ENCODE measurements around the gene FIGNL1. TPM values are rescaled to one million over a fixed set of nuclear protein-coding genes. Genes with fewer than 3 reads are reported as not detected.

FIGNL1 gene
- total and polyA plus RNA-seq, 2 donors (not counting 3 experiments of a cell fraction or from before 2014, with no cell fraction given), result 20.8 to 49.3 TPM

GRCh38 chr7:50454968-50455367 lies 4.8 kb upstream of the FIGNL1 start:
- ChIA-PET CTCF (no interaction called here), POLR2A (no interaction called here)
- TF ChIP-seq POLR2A (IDR thresholded peaks at IDR 0.05; ENCODE audit: low read depth, low read length) (no peak), CTCF (IDR thresholded peaks at IDR 0.05; ENCODE audit: extremely low read depth in 1 of 2, insufficient read depth in 1 of 2, low read depth in 1 of 2, low read length in 2 of 2) (no peak), JUN (IDR thresholded peaks at IDR 0.05; ENCODE audit: borderline replicate concordance, insufficient read depth, insufficient read length, low read depth) (no peak), POLR2AphosphoS5 (IDR thresholded peaks at IDR 0.05; ENCODE audit: insufficient read depth, low read depth, low read length) (no peak), MYC (IDR thresholded peaks at IDR 0.05; ENCODE audit: low read depth, low read length) (no peak), EZH2 (IDR thresholded peaks at IDR 0.05; ENCODE audit: borderline replicate concordance, low read depth, low read length, severe bottlenecking) (no peak), FOS (IDR thresholded peaks at IDR 0.05; ENCODE audit: borderline replicate concordance, insufficient read depth, low read length) (no peak), GATA2 (IDR thresholded peaks at IDR 0.05; ENCODE audit: insufficient read depth, insufficient read length, low read depth, low read length) (no peak)
- TF ChIP-seq, protein P1, sequence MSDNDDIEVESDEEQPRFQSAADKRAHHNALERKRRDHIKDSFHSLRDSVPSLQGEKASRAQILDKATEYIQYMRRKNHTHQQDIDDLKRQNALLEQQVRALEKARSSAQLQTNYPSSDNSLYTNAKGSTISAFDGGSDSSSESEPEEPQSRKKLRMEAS (IDR thresholded peaks at IDR 0.05; ENCODE audit: insufficient read depth, insufficient read length), result no peak
- FAIRE-seq, result no peak
- no peak for DNase-seq (ENCODE audit: low read depth, low spot score)
- Histone ChIP-seq H4K20me1 (replicated peaks; ENCODE audit: control insufficient read depth, extremely low read depth, insufficient read depth, low read length) (no peaks in the 10 kb centered on the region), H3K9me3 (replicated peaks; ENCODE audit: control insufficient read depth, insufficient read depth, low read length) (no peaks in the 10 kb centered on the region), H3K27ac (ENCODE audit: insufficient read depth, low read depth, low read length) (no peak overlapping the region), H3K27me3 (ENCODE audit: control insufficient read depth in 2 of 2, insufficient read depth in 2 of 2, low read length in 2 of 2) (peaks cover 10 to 23% of the 10 kb centered on the region in 2 experiments), H3K36me3 (ENCODE audit: control insufficient read depth in 2 of 2, extremely low read depth in 1 of 2, insufficient read depth in 2 of 2, low read length in 2 of 2) (no peaks in the 10 kb centered on the region), H3K9ac (replicated peaks; ENCODE audit: extremely low read depth, insufficient read depth, low read length) (no peak overlapping the region), H3K79me2 (ENCODE audit: control insufficient read depth, insufficient read depth, low read length) (peaks cover 2% of the 10 kb centered on the region), H3K9me1 (replicated peaks; ENCODE audit: control insufficient read depth, extremely low read depth, insufficient read depth, low read length) (no peaks in the 10 kb centered on the region), H3K4me3 (replicated peaks in 1 of 3; ENCODE audit: insufficient read depth in 1 of 3, low read depth in 1 of 3, low read length in 3 of 3) (no peak overlapping the region), H2AFZ (ENCODE audit: low read depth, low read length) (no peak overlapping the region), H3K4me1 (ENCODE audit: control insufficient read depth, extremely low read depth, insufficient read depth, low read length) (peaks cover 6% of the 10 kb centered on the region), H3K4me2 (ENCODE audit: insufficient read depth, low read length) (no peak overlapping the region)
- BruUV-seq (replicated peaks), result no TSS peak
- dilution Hi-C loops (cut with MboI; ENCODE audit: extremely low pct_ligation_motif_present, low sequenced_read_pairs) (no loop called here), intact Hi-C loops (cut with micrococcal nuclease) (no loop called here)

All from endothelial cell of umbilical vein (primary cell).